Measurements from ENCODE around the gene CRYBA2. TPM values are rescaled to one million over a fixed set of nuclear protein-coding genes. Genes with fewer than 3 reads are reported as not detected.

The CRYBA2 gene
- total RNA-seq, 1 donor from 2014 or later, result 0.49 TPM

GRCh38 chr2:219038600-219038999 is 45.4 kb upstream of the CRYBA2 start:
- H3K4me1 Mint-ChIP-seq (ENCODE audit: low read depth, unreplicated experiment), result no peaks in the 10 kb centered on the region
- DNase-seq, result no peak
- no peak for TF ChIP-seq CTCF (IDR thresholded peaks at IDR 0.05; ENCODE audit: partially characterized antibody, unreplicated experiment)
- no peaks in the 10 kb centered on the region for H3K36me3 Mint-ChIP-seq (ENCODE audit: unreplicated experiment)
- H3K9me3 Mint-ChIP-seq (ENCODE audit: unreplicated experiment), result no peaks in the 10 kb centered on the region
- no peak overlapping the region for H3K4me3 Mint-ChIP-seq (ENCODE audit: unreplicated experiment)
- H3K27me3 Mint-ChIP-seq (ENCODE audit: unreplicated experiment), result peaks cover 13% of the 10 kb centered on the region
- no peak overlapping the region for H3K27ac Mint-ChIP-seq (ENCODE audit: unreplicated experiment)

DNA sequence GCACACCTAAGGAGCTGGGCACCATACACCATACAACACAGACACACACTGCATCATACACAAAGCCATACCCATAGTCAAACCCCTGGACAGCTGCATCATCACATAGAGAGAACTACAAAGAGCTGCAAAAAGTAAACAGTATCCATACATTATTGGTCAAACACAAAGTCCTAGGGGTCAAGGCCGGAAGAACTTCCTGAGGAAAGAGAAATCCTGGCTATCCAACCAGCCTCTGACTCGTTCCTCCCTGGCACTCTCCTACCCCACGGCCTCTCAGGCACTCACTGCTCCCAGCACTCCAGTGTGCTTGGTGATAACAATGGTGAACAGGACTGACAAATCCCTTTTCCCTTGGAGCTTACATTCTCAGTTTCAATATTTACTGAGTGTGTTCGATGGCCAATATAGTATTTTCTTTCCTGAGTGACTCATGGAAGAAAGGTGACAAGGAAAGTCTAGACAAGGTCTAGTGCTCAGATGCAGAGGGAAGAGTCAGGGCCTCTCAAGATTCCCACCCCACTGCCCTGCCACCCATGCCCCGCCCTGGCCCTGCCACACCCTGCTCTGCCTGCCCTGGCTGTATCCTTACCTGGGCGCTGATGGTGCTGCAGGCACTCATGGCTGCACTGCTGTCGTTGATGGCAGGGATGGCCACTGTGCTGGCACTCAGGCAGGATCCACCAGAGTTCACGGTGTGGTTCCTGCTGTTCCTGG is 44.7 kb upstream of the CRYBA2 start:
- Mint-ChIP-seq H3K27me3 (ENCODE audit: unreplicated experiment) (peaks cover 11% of the 10 kb centered on the region), H3K4me1 (ENCODE audit: low read depth, unreplicated experiment) (no peaks in the 10 kb centered on the region), H3K9me3 (ENCODE audit: unreplicated experiment) (no peaks in the 10 kb centered on the region), H3K27ac (ENCODE audit: unreplicated experiment) (no peak overlapping the region), H3K36me3 (ENCODE audit: unreplicated experiment) (no peaks in the 10 kb centered on the region), H3K4me3 (ENCODE audit: unreplicated experiment) (no peak overlapping the region)
- no peak for TF ChIP-seq CTCF (IDR thresholded peaks at IDR 0.05; ENCODE audit: partially characterized antibody, unreplicated experiment)
- no peak for DNase-seq

- peaks cover 10% of the 10 kb centered on the region for H3K27me3 Mint-ChIP-seq (ENCODE audit: unreplicated experiment)
- no peaks in the 10 kb centered on the region for H3K9me3 Mint-ChIP-seq (ENCODE audit: unreplicated experiment)
Measured at GRCh38 chr2:219035942-219036341, 42.7 kb upstream of the CRYBA2 start.

GRCh38 chr2:219034823-219035222 is 41.6 kb upstream of the CRYBA2 start:
- H3K9me3 Mint-ChIP-seq (ENCODE audit: unreplicated experiment), result no peaks in the 10 kb centered on the region
- H3K36me3 Mint-ChIP-seq (ENCODE audit: unreplicated experiment), result no peaks in the 10 kb centered on the region
- no peaks in the 10 kb centered on the region for H3K4me1 Mint-ChIP-seq (ENCODE audit: low read depth, unreplicated experiment)
- no peak for TF ChIP-seq CTCF (IDR thresholded peaks at IDR 0.05; ENCODE audit: partially characterized antibody, unreplicated experiment)
- DNase-seq, result no peak
- peaks cover 10% of the 10 kb centered on the region for H3K27me3 Mint-ChIP-seq (ENCODE audit: unreplicated experiment)
- no peak overlapping the region for H3K4me3 Mint-ChIP-seq (ENCODE audit: unreplicated experiment)
- H3K27ac Mint-ChIP-seq (ENCODE audit: unreplicated experiment), result no peak overlapping the region

More at GRCh38 chr2:219035942-219036341, 42.7 kb upstream of the CRYBA2 start:
- H3K4me3 Mint-ChIP-seq (ENCODE audit: unreplicated experiment), result no peak overlapping the region
- TF ChIP-seq CTCF (IDR thresholded peaks at IDR 0.05; ENCODE audit: partially characterized antibody, unreplicated experiment), result no peak
- no peaks in the 10 kb centered on the region for H3K4me1 Mint-ChIP-seq (ENCODE audit: low read depth, unreplicated experiment)
- DNase-seq, result no peak
- H3K36me3 Mint-ChIP-seq (ENCODE audit: unreplicated experiment), result no peaks in the 10 kb centered on the region
- H3K27ac Mint-ChIP-seq (ENCODE audit: unreplicated experiment), result no peak overlapping the region

DNA sequence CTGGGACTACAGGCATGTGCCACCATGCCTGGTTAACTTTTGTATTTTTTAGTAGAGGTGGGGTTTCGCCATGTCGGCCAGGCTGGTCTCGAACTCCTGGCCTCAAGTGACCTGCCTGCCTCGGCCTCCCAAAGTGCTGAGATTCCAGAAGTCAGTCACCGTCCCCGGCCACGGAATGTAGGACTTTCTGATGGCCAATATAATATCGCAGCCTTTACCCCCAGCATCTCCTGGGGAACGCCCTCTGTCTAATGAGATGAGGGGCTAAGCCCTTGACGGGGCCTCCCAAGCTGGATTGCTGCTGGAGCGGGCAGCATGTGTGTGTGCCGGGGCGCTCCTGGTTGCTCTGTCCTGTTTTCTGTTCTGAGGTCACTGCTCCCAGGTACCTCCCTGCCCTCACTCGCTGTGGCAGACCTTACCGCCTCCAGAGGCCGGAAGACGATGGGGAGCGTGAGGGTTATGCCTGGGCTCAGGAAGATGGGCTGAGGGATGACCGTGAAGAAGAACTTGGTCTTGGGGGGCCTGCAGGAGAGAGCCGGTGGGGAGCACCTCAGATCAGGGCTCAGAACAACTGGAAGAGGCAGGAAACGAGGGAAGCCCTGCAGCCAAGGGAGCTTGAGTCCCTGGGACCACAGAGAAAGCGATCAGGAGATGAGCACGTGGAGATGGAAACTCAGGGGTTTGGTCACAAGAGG is 39.0 kb upstream of the CRYBA2 start:
- Mint-ChIP-seq H3K9me3 (ENCODE audit: unreplicated experiment) (peaks cover 2% of the 10 kb centered on the region), H3K4me3 (ENCODE audit: unreplicated experiment) (no peak overlapping the region), H3K27me3 (ENCODE audit: unreplicated experiment) (peaks cover 6% of the 10 kb centered on the region), H3K4me1 (ENCODE audit: low read depth, unreplicated experiment) (no peaks in the 10 kb centered on the region), H3K27ac (ENCODE audit: unreplicated experiment) (no peak overlapping the region), H3K36me3 (ENCODE audit: unreplicated experiment) (no peaks in the 10 kb centered on the region)
- DNase-seq, result no peak
- no peak for TF ChIP-seq CTCF (IDR thresholded peaks at IDR 0.05; ENCODE audit: partially characterized antibody, unreplicated experiment)
